Gastrocnemius medialis (tissue), 4 donors: ENCODE data around the gene BRCA1. TPM values are rescaled to one million over a fixed set of nuclear protein-coding genes. Genes with fewer than 3 reads are reported as not detected.

ENCODE experiments used
- ATAC-seq, 2 donors: fragments of 150-250 bp; one replicate each; pipeline ENCODE4 v1.9.1; 2016
- DNase-seq, 2 donors: peaks; one replicate each; pipeline ENCODE4 v3.0.0-alpha.2; 2019
- H3K27ac ChIP-seq, 4 donors: fragments of 200-600 bp; sonication (generic); 1 replicate in 1 of 4; 2 replicates in 3 of 4; pipeline ENCODE4 v1.5.1; 2016 to 2018; ENCODE audit warnings: mild to moderate bottlenecking in 2 of 4, moderate library complexity in 1 of 4
- H3K27me3 ChIP-seq, 3 donors: fragments of 200-600 bp; sonication (generic) in 2 of 3; 1 replicate in 1 of 3; 2 replicates in 2 of 3; pipeline versions ENCODE4 v1.5.1 to v1.6.0; 2016 to 2019; ENCODE audit warnings: mild to moderate bottlenecking in 1 of 3, moderate library complexity in 1 of 3
- H3K36me3 ChIP-seq, 2 donors: fragments of 200-600 bp; sonication (generic) in 1 of 2; one replicate each; pipeline ENCODE4 v1.5.1; 2017 to 2018
- H3K4me1 ChIP-seq, 2 donors: fragments of 200-600 bp; sonication (generic) in 1 of 2; one replicate each; pipeline ENCODE4 v1.5.1; 2016 to 2017; ENCODE audit warnings: mild to moderate bottlenecking in 2 of 2
- H3K4me3 ChIP-seq, 4 donors: fragments of 200-600 bp; sonication (generic) in 3 of 4; 1 replicate in 1 of 4; 2 replicates in 3 of 4; pipeline ENCODE4 v1.5.1; 2016 to 2019; ENCODE audit warnings: mild to moderate bottlenecking in 2 of 4
- H3K9me3 ChIP-seq, 3 donors: fragments of 200-600 bp; sonication (generic) in 2 of 3; 1 replicate in 1 of 3; 2 replicates in 2 of 3; pipeline ENCODE4 v1.5.1; 2016 to 2019
- POLR2A ChIP-seq, 2 donors: fragments of 450-650 bp; IDR thresholded peaks; one replicate each; pipeline ENCODE4 v1.6.1; 2017; ENCODE audit warnings: antibody characterized with exemption in 2 of 2, mild to moderate bottlenecking in 2 of 2, moderate library complexity in 2 of 2
- in situ Hi-C, 4 donors: fragments of 200-750 bp; cut with MboI; loops; one replicate each; pipeline versions ENCODE4 v1.15.0 to v1.8.0; 2017; ENCODE audit warnings: low sequenced_read_pairs in 4 of 4
- intact Hi-C: fragments of 100-400 bp; cut with DNase I; formaldehyde crosslinking; loops from one replicate; pipeline ENCODE4 v1.15.1; 2023; ENCODE audit warnings: low total_unique reads
- total RNA-seq, 4 donors: library from RNA; depleted of rRNA; stranded (reverse); fragments of >200 nt; gene quantifications; one replicate each; pipeline versions ENCODE4 v1.1.0 to v1.2.3, GENCODE V29; 2016
- TF ChIP-seq, protein P1 (sequence below), 5 experiments: fragments of 450-650 bp in 3 of 5; fragments of 200-600 bp in 2 of 5; sonication (generic) in 2 of 5; IDR thresholded peaks in 4 of 5; conservative IDR thresholded peaks in 1 of 5; 1 replicate in 4 of 5; 2 replicates in 1 of 5; pipeline ENCODE4 v1.5.1; 2016 to 2019; ENCODE audit warnings: antibody characterized with exemption in 5 of 5, mild to moderate bottlenecking in 3 of 5, moderate library complexity in 3 of 5

The BRCA1 gene
- total RNA-seq, 4 donors from 2014 or later: 2.8 to 4.8 (median 4.0) TPM

GRCh38 chr17:43126911-43127290 lies 1.7 kb upstream of the BRCA1 start:
- H3K27me3 ChIP-seq: no peaks in the 10 kb centered on the region
- H3K9me3 ChIP-seq: no peaks in the 10 kb centered on the region
- no peaks in the 10 kb centered on the region for H3K36me3 ChIP-seq
- intact Hi-C loops: no loop called here
- H3K4me3 ChIP-seq: no peak overlapping the region
- no peak for TF ChIP-seq POLR2A (IDR thresholded peaks at IDR 0.05)
- TF ChIP-seq, protein P1, sequence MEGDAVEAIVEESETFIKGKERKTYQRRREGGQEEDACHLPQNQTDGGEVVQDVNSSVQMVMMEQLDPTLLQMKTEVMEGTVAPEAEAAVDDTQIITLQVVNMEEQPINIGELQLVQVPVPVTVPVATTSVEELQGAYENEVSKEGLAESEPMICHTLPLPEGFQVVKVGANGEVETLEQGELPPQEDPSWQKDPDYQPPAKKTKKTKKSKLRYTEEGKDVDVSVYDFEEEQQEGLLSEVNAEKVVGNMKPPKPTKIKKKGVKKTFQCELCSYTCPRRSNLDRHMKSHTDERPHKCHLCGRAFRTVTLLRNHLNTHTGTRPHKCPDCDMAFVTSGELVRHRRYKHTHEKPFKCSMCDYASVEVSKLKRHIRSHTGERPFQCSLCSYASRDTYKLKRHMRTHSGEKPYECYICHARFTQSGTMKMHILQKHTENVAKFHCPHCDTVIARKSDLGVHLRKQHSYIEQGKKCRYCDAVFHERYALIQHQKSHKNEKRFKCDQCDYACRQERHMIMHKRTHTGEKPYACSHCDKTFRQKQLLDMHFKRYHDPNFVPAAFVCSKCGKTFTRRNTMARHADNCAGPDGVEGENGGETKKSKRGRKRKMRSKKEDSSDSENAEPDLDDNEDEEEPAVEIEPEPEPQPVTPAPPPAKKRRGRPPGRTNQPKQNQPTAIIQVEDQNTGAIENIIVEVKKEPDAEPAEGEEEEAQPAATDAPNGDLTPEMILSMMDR (IDR thresholded peaks at IDR 0.05 in 4 of 5, conservative IDR thresholded peaks at IDR 0.05 in 1 of 5): no peak
- DNase-seq (no peak), ATAC-seq (no peak)
- no peak overlapping the region for H3K27ac ChIP-seq
- peaks cover 4 to 12% of the 10 kb centered on the region in 2 donors for H3K4me1 ChIP-seq
- in situ Hi-C loops: loop anchor here in 1 of 4 donors (10.0 kb wide), 2 partner anchors 58 to 92 kb away; no protein-coding TSS in a partner anchor

- Histone ChIP-seq H3K4me3 (peak overlapping the region; percentile 79 to 96 (median 86)), H3K27ac (peak overlapping the region; percentile 65 to 85 (median 73)), H3K27me3 (no peaks in the 10 kb centered on the region), H3K36me3 (no peaks in the 10 kb centered on the region), H3K4me1 (peaks cover 4 to 12% of the 10 kb centered on the region in 2 donors), H3K9me3 (no peaks in the 10 kb centered on the region)
- DNase-seq (no peak), ATAC-seq (no peak)
- in situ Hi-C loops: loop anchor here in 1 of 4 donors (10.0 kb wide), 2 partner anchors 59 to 91 kb away; no protein-coding TSS in a partner anchor
- TF ChIP-seq, protein P1 (IDR thresholded peaks at IDR 0.05 in 4 of 5, conservative IDR thresholded peaks at IDR 0.05 in 1 of 5): no peak
- TF ChIP-seq POLR2A (IDR thresholded peaks at IDR 0.05): no peak
- intact Hi-C loops: loop anchor here (1.0 to 2.0 kb wide), 2 partner anchors 44 to 105 kb away; no protein-coding TSS in a partner anchor
Observed at GRCh38 chr17:43125967-43126910, 1.1 kb upstream of the BRCA1 start.

DNA sequence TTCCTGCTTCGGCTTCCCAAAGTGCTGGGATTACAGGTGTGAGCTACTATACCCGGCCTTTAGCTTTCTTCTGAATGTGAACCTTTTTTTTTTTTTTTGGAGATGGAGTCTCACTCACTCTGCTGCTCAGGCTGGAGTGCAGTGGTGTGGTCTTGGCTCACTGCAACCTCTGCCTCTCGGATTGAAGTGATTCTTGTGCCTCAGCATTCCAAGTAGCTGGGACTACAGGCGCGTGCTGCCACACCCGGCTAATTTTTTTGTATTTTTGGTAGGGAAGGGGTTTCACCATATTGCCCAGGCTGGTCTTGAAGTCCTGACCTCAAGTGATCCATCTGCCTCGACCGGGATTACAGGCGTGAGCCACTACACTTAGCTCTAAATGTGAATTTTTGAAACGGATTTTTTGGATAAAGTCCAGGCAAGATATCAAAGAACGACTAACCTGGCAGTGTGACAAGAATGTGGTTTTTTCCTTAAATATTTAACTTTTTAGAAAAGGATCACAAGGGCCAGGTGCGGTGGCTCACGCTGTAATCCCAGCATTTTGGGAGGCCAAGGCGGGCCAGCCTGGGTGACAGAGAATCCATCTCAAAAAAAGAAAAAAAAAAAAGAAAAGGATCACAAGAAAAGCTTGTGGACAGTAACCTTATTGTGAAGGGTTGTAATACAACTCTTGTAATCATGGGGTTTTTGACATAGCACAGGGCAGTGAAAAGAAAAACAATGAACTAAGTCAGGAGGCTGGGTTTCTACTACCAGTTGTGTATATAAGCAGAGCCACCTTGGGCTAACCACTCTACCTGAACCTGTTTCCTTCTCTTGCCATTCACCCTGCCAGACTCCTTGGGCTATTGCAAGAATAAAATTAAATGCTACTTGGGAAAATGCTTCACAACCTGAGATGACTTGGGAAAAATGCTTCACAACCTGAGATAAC lies 6.2 kb downstream of the BRCA1 start:
- ATAC-seq (no peak), DNase-seq (no peak)
- intact Hi-C loops: no loop called here
- TF ChIP-seq, protein P1 (IDR thresholded peaks at IDR 0.05 in 4 of 5, conservative IDR thresholded peaks at IDR 0.05 in 1 of 5): no peak
- no peak for TF ChIP-seq POLR2A (IDR thresholded peaks at IDR 0.05)
- H3K4me3 ChIP-seq: no peak overlapping the region
- no peaks in the 10 kb centered on the region for H3K36me3 ChIP-seq
- H3K4me1 ChIP-seq: no peaks in the 10 kb centered on the region
- in situ Hi-C loops: no loop called here
- no peak overlapping the region for H3K27ac ChIP-seq
- H3K27me3 ChIP-seq: no peaks in the 10 kb centered on the region
- H3K9me3 ChIP-seq: no peaks in the 10 kb centered on the region

DNA sequence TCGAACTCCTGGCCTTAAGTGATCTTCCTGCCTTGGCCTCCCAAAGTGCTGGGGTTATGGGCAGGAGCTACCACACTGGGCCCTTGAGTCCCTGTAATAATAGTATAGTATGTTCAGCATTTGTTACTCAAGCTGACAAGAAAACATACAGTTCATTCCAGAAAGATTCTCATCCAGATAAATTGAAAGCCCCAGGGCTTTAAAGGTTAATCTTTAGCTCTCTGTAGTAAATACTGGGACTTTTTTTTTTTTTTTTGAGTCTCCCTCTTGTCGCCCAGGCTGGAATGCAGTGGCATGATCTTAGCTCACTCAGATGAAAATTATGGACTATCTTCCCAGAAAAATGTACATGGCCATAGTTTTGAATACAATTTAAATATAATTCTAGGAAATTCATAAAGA lies 11.0 kb downstream of the BRCA1 start:
- Histone ChIP-seq H3K36me3 (no peaks in the 10 kb centered on the region), H3K27ac (no peak overlapping the region), H3K4me1 (no peaks in the 10 kb centered on the region), H3K9me3 (no peaks in the 10 kb centered on the region), H3K4me3 (no peak overlapping the region), H3K27me3 (no peaks in the 10 kb centered on the region)
- intact Hi-C loops: no loop called here
- in situ Hi-C loops: no loop called here
- DNase-seq (no peak), ATAC-seq (no peak)
- no peak for TF ChIP-seq POLR2A (IDR thresholded peaks at IDR 0.05)
- TF ChIP-seq, protein P1 (IDR thresholded peaks at IDR 0.05 in 4 of 5, conservative IDR thresholded peaks at IDR 0.05 in 1 of 5): no peak
